ENCODE measurements around the gene C13orf46.
"Not testable (repeated sequence)": the region's sequence is repeated elsewhere in the genome, so short reads cannot be mapped to it uniquely, and the experiment has no call there.

C13orf46 gene

DNA sequence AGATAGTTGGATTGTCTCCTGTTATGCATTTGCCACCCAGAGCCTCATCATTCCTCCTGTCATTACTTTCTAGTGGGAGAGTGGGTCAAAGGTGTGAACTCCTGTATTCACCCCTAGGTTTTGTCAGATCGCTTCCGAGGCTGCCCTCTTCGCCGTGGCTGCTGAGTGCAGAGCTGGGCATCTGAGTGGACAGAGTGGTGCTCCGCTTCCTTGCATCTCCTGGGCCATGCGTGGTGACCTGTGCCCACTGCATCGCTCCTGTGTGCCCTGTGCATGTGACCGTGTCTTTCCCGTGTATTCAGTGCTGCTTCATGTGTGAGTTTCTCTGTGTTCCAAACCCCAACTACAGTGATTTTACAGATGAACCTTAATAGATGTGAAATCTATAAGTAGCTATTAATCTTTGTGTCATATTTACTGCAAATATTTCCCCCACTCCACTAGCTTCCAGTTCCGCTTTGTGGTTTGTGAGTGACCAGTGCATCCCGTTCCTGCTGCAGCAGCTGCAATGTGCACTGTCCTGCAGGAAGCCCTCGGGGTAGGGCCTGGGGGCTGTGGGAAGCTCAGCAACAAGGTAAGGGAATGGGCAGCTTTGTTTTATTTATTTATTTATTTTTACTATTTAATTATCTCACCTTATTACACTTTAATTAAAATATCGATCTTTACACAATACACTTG lies 53.1 kb downstream of the C13orf46 start:
- DNase-seq = no peak

DNA sequence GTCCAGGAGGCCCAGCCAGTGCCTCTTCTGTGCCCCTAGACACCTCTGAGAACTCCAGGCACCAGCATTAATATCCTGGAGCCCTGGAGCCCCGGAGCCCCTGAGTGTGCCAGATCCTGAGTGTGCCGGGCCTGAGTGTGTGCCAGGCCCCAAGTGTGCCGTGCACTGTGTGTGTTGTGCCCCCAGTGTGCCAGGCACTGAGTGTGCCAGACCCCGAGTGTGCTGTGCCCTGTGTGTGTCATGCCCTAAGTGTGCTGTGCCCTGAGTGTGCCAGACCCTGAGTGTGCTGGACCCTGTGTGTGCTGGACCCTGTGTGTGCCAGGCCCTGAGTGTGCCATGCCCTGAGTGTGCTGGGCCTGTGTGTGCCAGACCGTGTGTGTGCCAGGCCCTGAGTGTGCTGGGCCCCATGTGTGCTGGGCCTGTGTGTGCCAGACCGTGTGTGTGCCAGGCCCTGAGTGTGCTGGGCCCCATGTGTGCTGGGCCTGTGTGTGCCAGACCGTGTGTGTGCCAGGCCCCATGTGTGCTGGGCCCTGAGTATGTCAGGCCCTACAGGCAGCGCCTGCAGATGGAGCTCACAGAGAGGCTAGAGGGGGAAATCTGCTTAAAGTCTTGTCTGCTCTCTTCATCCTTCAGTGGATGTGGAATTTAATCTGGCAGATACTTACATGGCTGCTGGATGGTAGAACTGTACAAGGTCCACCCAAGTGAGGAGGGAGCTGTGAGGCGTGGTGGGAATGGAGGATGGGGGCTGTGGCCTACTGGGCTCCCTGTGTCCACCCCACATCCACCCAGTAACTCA lies 53.9 kb downstream of the C13orf46 start:
- peak; percentile 11 for DNase-seq

DNA sequence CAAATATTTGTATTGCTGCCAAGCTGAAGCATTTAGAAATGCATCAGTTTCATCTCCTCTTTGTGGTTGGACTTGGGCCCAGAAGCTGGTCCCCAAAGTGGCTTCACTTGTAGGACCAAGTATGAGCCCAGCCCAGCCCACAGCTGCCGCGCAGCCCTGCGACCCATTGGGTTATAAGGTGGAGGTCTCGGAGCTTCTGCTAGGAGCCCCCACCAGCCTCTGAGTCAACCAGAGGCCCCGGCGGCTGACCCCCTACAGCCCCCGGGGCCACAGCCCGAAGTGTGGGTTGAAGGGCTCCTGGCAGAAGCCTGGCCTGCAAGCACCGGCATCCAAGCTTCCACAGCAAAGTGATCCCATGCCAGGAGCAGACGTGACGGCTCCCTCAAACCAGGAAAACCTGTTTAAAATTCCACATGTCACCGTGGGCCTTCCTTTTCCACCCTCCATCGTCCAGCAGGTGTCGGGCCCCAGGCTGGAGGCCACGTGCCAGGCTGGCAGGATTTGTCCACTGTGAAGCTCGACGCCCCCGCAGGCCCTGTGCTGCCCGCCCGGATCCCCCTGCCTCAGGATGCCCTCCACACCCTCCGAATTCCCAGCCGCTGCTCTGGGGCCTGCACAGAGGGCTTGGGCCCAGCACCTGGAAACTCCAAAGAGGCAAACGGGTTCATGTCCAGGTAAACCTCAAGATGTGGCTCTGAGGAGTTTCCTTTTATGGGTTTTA lies 54.7 kb downstream of the C13orf46 start:
- DNase-seq = peak; percentile 20

DNA sequence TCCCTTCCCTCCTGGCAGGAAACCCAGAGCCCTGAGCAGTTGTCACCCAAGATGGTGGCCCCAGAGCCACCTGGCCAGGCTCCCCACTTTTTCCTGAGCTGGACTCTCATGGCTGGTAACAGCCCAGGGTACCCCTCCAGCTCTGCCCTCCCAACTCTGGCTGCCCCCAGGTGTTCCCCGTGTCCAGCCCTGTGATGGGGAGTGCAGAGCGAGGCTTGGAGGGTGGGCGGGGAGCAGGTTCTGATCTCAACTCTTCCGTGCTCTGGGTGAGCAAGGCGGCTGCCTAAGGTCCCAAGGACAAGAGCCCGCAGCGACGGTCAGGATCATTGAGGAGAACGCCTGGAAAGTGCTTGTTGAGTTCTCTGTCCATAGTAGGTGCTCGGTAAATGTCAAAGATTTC lies 55.3 kb downstream of the C13orf46 start:
- peak; percentile 16 for DNase-seq

DNA sequence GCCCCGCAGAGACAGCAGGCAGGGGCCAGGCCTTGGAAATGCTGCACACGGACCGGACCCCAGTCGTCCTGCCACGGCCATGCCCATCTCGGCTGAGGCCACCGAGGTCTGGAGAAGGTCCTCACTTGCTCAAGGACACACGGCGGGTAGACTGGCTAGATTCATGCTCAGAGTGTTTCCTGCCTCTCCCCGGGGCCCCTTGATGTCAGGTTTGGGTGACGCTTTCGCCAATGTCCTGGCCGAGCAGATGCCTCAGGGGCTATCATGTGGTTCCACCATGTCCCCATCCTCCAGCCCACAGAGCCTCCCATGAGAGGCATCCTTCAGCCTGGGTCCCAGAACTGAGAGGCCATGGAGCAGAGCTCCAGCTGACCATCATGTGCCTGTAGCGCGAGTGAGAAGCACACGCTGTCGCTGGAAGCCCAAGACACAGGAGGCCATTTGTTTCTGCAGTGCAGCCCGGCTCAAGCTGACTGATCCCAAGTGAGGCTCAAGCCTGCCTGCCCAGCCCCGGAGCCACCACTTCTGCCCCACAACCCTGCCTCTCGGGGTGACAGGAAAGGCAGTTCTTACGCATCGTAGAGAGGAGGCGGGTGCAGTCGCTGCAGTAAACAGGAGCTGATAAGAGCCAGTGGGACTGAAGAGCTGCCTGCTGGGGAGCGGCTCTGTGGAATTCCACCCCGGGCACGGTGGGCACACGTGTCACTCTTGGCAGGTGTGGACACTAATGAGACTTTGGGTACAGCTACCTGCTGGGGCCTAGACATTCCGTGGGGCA lies 56.1 kb downstream of the C13orf46 start:
- DNase-seq = peak; percentile 11

DNA sequence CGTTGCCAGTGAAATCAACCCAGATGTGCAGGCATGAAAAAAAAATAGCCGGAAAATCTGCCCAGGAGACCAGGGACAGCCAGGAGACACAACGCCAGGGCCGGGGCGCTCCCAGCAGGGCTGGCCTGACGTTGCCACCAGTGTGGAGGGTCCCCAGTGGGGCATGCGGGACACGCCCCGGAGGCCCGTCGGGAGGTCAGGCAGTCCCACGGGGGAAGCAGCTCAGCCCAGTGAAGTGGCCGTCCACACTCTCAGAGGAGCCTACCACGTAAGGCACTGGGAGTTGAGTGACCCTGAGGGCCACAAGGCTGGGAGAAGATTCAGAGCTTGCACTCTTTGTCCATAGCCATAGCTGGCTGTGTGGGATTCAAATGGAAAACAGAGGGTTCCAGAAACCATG lies 56.8 kb downstream of the C13orf46 start:
- DNase-seq = no peak

DNA sequence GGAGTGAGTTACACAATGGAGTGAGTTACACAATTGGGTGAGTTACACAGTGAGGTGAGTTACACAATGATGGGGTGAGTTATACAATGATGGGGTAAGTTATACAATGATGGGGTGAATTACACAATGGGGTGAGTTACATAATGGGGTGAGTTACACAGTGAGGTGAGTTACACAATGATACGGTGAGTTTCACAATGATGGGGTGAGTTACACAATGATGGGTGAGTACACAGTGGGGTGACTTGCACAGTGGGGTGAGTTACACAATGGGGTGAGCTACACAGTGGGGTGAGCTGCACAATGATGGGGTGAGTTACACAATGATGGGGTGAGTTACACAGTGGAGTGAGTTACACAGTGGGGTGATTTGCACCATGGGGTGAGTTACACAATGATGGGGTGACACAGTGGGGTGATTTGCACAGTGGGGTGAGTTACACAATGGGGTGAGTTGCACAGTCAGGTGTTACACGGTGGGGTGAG lies 57.5 kb downstream of the C13orf46 start:
- DNase-seq = no peak

DNA sequence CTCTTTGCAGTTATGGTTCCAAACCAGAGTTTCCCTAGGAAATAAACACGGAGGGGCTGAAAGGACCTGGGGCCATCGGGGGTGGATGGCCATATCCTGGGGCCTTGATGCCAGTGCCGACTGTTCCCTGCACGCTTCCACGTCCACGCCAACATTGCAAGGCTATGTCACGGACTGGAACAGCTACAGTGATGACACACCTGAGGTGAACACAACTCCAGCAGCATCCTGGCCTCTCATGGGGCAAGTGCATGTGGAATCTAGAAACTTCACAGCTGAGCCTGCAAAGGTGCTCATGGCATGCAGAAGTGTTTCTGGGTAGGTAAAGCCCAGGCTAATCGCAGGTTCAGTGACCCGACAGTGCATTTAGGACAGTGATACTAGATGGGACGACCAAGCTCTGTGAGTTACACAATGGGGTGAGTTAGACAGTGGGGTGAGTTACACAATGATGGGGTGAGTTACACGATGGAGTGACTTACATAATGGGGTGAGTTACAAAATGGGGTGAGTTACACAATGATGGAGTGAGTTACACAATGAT lies 58.0 kb downstream of the C13orf46 start:
- no peak for DNase-seq

DNA sequence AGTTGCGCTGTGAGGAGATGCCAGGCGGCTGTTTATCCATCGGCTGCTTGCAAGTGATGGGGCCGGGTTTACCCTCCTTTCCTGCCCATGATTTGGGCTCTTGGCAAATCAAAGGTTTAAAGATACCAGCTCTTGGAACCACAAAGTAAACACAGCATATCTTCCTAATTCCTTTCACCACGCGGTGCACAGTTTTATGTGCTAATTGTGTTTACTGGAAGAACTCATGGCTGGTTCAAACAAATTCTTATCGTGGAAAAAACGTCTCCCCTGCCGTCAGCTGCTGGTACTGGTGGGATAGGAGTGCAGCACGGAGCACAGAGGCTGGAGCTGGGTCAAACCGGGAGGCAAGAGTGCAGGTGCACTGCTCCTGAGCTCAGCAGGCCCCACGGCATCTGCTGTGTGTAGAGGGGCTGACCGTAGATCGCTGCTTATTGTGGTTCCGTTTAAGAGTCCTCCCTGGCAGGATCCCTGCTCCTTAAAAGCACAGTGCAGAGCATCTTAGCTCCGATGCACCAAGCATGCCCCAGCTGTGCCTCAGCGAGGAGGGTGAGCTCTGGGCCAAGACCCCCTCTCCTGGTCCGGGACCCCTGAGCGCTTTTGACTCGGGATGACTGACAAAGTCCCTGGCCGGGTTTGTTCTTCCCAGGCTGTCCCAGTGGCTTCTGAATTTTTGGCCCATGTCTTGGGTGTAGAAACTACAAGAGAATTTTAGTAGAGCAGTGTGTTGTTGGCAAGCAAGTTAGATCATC lies 58.7 kb downstream of the C13orf46 start:
- DNase-seq = peak; percentile 9

DNA sequence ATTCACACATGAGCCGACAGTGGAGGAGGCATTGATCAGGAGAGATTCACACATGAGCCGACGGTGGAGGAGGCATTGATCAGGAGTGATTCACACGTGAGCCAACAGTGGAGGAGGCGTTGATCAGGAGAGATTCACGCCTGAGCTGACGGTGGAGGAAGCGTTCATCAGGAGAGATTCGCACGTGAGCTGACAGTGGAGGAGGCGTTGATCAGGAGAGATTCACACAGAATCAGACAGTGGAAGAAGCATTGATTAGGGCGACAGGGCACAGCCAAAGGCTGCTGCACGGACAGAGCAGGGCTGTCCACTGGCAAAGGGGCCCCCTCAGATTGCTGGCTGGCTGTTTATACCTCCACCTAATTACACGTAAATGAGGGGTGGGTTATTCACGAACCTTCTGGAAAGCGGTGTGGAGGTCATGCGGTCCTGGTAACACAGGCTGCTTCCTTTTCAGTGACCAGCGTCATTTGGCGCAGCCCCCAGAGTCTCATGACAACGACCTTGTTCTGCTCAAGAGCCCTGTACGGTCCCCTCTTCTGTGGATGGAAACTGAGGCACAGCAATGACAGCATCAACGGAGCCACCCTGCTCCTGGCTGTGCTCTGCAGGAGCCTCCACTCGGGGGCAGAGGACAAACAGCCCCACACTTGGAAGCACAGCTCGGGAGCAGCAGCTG lies 59.4 kb downstream of the C13orf46 start:
- DNase-seq = no peak

DNA sequence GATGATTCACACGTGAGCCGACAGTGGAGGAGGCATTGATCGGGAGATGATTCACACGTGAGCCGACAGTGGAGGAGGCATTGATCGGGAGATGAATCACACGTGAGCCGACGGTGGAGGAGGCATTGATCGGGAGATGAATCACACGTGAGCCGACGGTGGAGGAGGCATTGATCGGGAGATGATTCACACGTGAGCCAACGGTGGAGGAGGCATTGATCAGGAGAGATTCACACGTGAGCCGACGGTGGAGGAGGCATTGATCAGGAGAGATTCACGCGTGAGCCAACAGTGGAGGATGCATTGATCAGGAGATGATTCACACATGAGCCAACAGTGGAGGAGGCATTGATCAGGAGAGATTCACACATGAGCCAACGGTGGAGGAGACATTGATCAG lies 60.0 kb downstream of the C13orf46 start:
- DNase-seq = not testable (repeated sequence)

DNA sequence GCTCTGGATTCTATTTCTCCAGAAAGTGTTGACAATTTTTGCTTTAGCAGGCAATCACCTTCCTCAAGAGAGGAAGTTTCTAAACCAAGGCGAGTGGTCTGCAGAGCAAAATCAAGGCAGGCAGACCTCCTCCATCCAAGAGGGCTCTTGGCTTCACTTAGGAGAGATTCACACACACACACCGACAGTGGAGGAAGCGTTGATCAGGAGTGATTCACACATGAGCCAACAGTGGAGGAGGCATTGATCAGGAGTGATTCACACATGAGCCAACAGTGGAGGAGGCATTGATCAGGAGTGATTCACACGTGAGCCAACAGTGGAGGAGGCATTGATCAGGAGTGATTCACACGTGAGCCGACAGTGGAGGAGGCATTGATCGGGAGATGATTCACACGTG lies 60.5 kb downstream of the C13orf46 start:
- not testable (repeated sequence) for DNase-seq

DNA sequence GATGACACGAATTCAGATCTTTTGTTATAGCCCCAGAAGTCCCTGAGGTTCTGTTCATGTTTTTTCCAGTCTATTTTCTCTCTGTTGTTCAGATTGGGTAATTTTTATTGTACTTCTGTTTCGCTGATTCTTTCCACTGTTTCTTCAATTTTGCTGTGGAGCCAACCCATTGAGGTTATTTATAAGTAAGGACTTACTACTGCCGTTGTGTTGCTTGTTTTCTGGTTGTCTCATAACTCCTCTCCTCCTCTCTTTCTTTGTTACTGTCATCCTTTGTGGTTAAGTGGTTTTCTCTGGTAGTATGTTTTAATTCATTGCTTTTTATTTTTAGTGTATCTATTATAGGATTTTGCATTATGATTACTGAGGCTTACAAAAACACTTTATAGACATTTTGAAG lies 61.3 kb downstream of the C13orf46 start:
- no peak for DNase-seq

DNA sequence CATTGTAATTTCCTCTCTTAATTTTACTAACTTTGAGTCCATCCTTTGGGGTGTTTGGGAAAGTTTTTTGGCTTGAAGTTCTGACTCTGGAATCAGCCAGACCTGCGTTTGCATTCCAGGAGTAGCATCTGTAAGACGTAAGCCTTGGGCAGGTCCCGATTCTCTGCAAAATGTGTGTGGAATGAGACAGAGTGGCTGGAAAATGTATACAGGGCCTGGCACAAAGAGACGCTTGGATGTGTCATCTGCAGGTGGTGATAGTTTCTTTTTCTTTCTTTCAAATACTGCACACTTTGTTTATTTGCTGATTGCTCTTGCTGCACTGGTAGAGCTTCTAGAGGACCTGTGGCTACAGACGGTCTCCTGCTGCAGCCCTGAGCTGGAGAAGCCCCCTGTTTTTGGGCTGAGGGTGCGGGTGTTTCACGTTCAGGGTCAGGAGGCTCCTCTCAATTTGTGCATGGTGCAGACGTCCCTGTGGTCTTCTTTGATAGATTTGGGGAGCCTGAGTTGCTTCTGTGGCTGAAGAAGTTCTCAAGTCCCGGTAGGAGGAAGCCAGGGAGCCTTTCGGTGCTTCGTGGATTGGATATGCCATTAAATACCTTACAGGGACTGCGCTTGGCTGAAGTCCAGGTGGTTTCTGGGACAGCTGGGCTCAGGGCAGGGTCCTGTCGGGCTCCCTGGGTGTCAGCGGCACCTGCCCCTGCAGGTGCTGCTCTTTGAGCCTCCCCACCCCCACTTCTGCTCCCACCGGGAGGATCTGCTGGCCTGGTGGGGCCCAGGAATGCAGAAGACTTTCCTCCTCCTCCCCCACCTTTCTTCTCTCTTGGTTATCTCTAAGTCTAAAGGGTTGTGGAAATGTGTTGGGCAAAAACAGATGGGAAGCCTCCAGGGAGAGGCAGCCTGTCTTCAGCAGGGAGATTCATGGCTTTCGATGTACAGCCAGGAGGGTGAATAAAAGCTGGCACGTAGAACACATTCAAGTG lies 66.0 kb downstream of the C13orf46 start:
- DNase-seq = peak; percentile 48

DNA sequence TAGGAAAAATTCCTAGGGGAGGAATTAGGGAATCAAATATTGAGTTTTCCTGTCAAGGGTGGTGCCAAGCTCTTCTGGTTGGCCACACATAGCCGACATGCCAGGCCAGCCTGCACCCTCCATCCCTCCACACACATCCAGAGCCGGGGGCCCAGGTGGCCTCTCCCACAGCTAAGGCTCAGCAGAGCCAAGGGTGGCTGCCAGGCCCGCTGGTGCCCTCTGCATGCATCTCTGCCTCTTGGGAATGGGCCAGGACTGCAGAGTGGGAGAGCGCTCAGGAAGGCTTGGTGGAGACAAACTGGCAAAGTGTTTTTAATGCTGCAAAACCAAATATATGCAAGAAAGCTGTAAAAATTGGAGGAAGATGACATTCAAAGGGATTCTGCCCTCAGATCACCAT lies 67.3 kb downstream of the C13orf46 start:
- DNase-seq = peak; percentile 15

DNA sequence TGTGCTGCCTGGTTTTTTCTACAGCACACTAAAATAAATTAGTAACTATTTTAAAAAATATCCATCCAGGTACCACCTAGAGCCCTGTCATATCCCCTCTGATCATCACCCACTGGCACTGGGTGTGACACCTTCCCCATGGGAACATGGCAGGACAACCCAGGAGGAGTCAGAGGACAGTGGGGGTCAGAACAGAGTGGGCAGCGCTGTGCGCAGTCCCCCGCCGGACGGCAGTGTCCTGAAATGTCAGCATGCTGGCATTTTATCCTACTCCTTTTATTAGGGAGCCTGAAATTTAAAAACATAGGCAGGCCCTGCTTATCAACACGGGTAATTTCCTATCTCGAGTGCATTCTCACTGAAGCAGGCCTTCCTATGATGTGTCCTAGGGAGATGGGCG lies 67.9 kb downstream of the C13orf46 start:
- no peak for DNase-seq

DNA sequence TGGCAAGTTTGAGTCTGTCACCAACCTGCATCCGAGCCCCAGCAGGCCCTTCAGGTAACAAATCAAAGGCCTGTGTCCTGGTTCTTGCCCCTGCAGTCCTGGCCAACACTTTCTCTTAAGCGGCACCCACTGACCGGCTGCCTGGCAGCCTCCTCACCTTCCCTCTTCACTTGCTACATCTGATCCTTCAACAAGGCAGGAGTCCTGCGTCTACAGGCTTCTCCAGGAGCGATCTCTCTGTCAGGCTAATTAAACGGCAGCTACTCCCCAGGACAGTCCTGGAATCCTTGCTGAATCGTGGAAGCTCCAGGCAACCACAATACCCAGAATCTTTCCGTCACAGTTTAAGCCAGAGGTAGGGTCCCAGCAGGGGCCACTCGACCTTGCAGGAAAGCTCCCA lies 68.9 kb downstream of the C13orf46 start:
- DNase-seq = no peak

DNA sequence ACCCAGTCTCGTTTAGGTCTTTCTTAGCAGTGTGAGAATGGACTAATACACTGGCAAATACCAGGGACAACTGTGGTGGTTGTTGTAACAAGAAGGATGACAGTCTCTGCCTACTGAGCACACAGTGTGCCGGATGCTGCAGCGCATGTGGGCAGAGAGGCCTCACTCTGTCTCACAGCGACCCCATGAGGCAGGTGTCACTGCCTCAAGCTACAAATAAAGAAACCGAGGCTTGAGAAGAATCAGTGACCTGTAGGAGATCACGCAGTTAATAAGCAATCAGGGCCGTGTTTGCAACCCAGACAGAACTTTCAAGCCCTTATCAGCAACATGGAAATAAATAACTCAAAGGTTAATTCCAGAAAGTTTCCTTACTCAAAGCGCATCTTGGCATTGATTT lies 69.5 kb downstream of the C13orf46 start:
- DNase-seq = no peak

DNA sequence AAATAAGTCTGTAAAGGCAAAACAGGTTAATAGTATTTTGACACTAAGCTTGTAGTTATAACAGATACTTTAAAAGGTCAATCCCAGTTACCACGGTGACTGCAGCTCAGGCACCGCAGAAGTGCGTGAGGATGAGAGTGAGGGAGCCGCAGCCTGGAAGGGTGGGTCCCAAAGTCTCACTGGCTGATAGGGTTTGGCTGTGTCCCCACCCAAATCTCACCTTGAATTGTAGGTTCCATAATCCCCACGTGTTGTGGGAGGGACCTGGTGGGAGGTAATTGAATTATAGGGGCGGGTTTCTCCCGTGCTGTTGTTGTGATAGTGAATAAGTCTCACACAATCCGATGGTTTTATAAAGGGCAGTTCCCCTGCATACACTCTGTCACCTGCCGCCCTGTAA lies 70.0 kb downstream of the C13orf46 start:
- DNase-seq = peak; percentile 18
